OCI-LY1 (cell line): ENCODE results near the gene USP2.

Experiments
- EZH2 ChIP-seq: fragments of 200-600 bp; sonication (generic), shearing (Covaris generic); IDR thresholded peaks from 2 replicates; pipeline ENCODE4 v1.8.0; 2017; ENCODE audit warnings: borderline replicate concordance, mixed run types, mild to moderate bottlenecking, antibody characterized with exemption, low read length, moderate library complexity, mixed read lengths
- TF ChIP-seq, protein P1 (sequence below): fragments of 200-600 bp; sonication (generic), shearing (Covaris generic); IDR thresholded peaks from 2 replicates; pipeline ENCODE4 v1.5.1; 2017; ENCODE audit warnings: mild to moderate bottlenecking, antibody characterized with exemption, low read length, moderate library complexity, mixed read lengths

DNA sequence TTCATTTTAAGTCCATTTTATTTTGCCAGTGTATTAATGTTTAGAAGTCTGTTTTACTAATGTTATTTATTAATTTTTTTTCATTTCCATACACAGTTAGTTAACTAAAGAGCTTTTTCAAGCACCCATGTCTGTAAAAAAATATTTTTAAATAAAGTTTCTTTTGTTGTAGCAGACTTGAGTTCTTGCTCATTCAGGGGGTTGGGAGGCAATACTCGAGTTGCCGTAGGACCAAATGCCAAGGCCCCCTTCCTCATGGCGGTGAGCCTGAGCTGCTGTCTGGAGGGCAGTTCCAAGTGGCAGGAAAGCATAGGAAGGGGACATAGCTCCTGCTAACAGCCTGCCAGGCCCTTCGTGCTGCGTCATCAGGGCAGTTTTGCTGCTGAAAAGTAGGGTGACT is 73.5 kb downstream of the USP2 start:
- TF ChIP-seq, protein P1, sequence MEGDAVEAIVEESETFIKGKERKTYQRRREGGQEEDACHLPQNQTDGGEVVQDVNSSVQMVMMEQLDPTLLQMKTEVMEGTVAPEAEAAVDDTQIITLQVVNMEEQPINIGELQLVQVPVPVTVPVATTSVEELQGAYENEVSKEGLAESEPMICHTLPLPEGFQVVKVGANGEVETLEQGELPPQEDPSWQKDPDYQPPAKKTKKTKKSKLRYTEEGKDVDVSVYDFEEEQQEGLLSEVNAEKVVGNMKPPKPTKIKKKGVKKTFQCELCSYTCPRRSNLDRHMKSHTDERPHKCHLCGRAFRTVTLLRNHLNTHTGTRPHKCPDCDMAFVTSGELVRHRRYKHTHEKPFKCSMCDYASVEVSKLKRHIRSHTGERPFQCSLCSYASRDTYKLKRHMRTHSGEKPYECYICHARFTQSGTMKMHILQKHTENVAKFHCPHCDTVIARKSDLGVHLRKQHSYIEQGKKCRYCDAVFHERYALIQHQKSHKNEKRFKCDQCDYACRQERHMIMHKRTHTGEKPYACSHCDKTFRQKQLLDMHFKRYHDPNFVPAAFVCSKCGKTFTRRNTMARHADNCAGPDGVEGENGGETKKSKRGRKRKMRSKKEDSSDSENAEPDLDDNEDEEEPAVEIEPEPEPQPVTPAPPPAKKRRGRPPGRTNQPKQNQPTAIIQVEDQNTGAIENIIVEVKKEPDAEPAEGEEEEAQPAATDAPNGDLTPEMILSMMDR = no peak
- TF ChIP-seq EZH2 = no peak
